Measurements from ENCODE around the gene CD177. TPM values are rescaled to one million over a fixed set of nuclear protein-coding genes. Genes with fewer than 3 reads are reported as not detected.

The CD177 gene
- total and polyA plus RNA-seq, 2 of the 8 experiments (the other 6 are each of a cell fraction or from before 2014, with no cell fraction given), result 3.4 to 10.0 TPM

- CTCF ChIA-PET (ENCODE audit: partially characterized antibody), result no interaction called here
- H4K5ac ChIP-seq (ENCODE audit: insufficient read length, low read depth, low read length), result no peak overlapping the region
- H3K23me2 ChIP-seq (ENCODE audit: low read depth, low read length), result peaks cover 7% of the 10 kb centered on the region; the same call in 1 of the 2 replicates
Observed at GRCh38 chr19:43351998-43352746, 1.3 kb upstream of the CD177 start.

More at GRCh38 chr19:43351998-43352746, 1.3 kb upstream of the CD177 start:
- no peak overlapping the region for H4K8ac ChIP-seq (ENCODE audit: extremely low read depth, insufficient read depth, low read length)
- no peak overlapping the region for H3K23ac ChIP-seq (ENCODE audit: insufficient read length)
- H3K56ac ChIP-seq (replicated peaks; ENCODE audit: insufficient read length, low read depth, low read length), result no peak overlapping the region
- H2BK120ac ChIP-seq (replicated peaks; ENCODE audit: low read depth, low read length), result no peak overlapping the region
- H2AFZ ChIP-seq (ENCODE audit: low read length), result no peak overlapping the region
- H3K27ac ChIP-seq (ENCODE audit: low read depth, low read length), result no peak overlapping the region
- H3K9ac ChIP-seq (replicated peaks in 1 of 4; ENCODE audit: extremely low read depth in 1 of 4, low read depth in 3 of 4, low read length in 3 of 4), result no peak overlapping the region
- H3K9me3 ChIP-seq (ENCODE audit: insufficient read depth in 2 of 2, low read depth in 1 of 2, low read length in 1 of 2), result peaks cover 2 to 5% of the 10 kb centered on the region in 2 experiments; a peak in 2 of 4 replicates
- H3K4me2 ChIP-seq (ENCODE audit: insufficient read depth in 1 of 2, low read depth in 2 of 2, low read length in 2 of 2), result no peak overlapping the region
- no peak overlapping the region for H2AK5ac ChIP-seq (ENCODE audit: low read depth, low read length)
- H3K18ac ChIP-seq (ENCODE audit: extremely low read depth, low read length), result no peak overlapping the region
- H3K36me3 ChIP-seq (ENCODE audit: control insufficient read depth in 2 of 4, insufficient read depth in 4 of 4, low read length in 3 of 4), result no peaks in the 10 kb centered on the region
- no peak overlapping the region for H3K4ac ChIP-seq (replicated peaks; ENCODE audit: insufficient read length, low read depth, low read length)
- no peak overlapping the region for H2BK20ac ChIP-seq (ENCODE audit: low read length)
- DNase-seq (ENCODE audit: low read depth in 1 of 2, low spot score in 2 of 2), result no peak
- no peak for TF ChIP-seq JUN (IDR thresholded peaks at IDR 0.05; ENCODE audit: low read depth, low read length)
- no peak for TF ChIP-seq CTBP2 (IDR thresholded peaks at IDR 0.05; ENCODE audit: borderline replicate concordance, insufficient read depth, insufficient read length, low read length)
- no peak for TF ChIP-seq KDM5A (IDR thresholded peaks at IDR 0.05; ENCODE audit: low read length)
- TF ChIP-seq HDAC2 (IDR thresholded peaks at IDR 0.05; ENCODE audit: borderline replicate concordance in 1 of 2, low read depth in 2 of 2, low read length in 2 of 2), result no peak
- TF ChIP-seq BRCA1 (IDR thresholded peaks at IDR 0.05; ENCODE audit: low read depth, low read length), result no peak
- TF ChIP-seq SIRT6 (IDR thresholded peaks at IDR 0.05; ENCODE audit: low read length), result no peak
- TF ChIP-seq HDAC6 (IDR thresholded peaks at IDR 0.05; ENCODE audit: low read depth, low read length), result no peak
- no peak overlapping the region for H3K4me3 ChIP-seq (ENCODE audit: extremely low read depth in 1 of 4, insufficient read depth in 2 of 4, low read depth in 3 of 4, low read length in 4 of 4)
- no peak overlapping the region for H2BK12ac ChIP-seq (ENCODE audit: low read depth, low read length)
- H3K79me1 ChIP-seq (ENCODE audit: low read depth, low read length), result no peaks in the 10 kb centered on the region
- POLR2A ChIA-PET (ENCODE audit: partially characterized antibody), result no interaction called here
- no peaks in the 10 kb centered on the region for H4K20me1 ChIP-seq (replicated peaks in 1 of 2; ENCODE audit: control insufficient read depth in 1 of 2, insufficient read depth in 2 of 2, low read length in 2 of 2)
- no peak overlapping the region for H2BK15ac ChIP-seq (ENCODE audit: low read length)
- no peak overlapping the region for H3K14ac ChIP-seq (ENCODE audit: insufficient read length)
- peaks cover 0 to 4% (median 1%) of the 10 kb centered on the region in 4 experiments; a peak in 2 of 7 replicates for H3K4me1 ChIP-seq (replicated peaks in 1 of 4; ENCODE audit: control insufficient read depth in 3 of 4, insufficient read depth in 4 of 4, low read length in 3 of 4)
- H3K79me2 ChIP-seq (ENCODE audit: control insufficient read depth in 1 of 2, insufficient read depth in 2 of 2, low read length in 2 of 2), result no peaks in the 10 kb centered on the region
- H2BK5ac ChIP-seq (ENCODE audit: low read depth, low read length), result no peak overlapping the region
- WGBS, 2 experiments (ENCODE audit: extremely low coverage in 1 of 2, insufficient coverage in 1 of 2, insufficient read length in 1 of 2, insufficient replicate concordance in 2 of 2, low coverage in 1 of 2, low lambda C conversion rate in 2 of 2, missing lambda C conversion rate in 1 of 2), result 81% methylated on average over 7 of the region's 7 CpGs; no CpG with 5 or more reads in 1 of the 2 experiments
- no peak for FAIRE-seq
- H4K91ac ChIP-seq (replicated peaks; ENCODE audit: insufficient read length, low read length), result no peak overlapping the region
- peaks cover 0 to 6% (median 4%) of the 10 kb centered on the region in 4 experiments; a peak in 3 of 7 replicates for H3K27me3 ChIP-seq (replicated peaks in 1 of 4; ENCODE audit: control insufficient read depth in 3 of 4, extremely low read depth in 1 of 4, insufficient read depth in 3 of 4, low read length in 3 of 4)
